Measurements from ENCODE around the gene HOXD11. TPM values are rescaled to one million over a fixed set of nuclear protein-coding genes. Genes with fewer than 3 reads are reported as not detected.

HOXD11 gene
- total RNA-seq, 1 donor from 2014 or later: not detected

GRCh38 chr2:176122052-176122682 lies 15.1 kb downstream of the HOXD11 start:
- TF ChIP-seq, protein P1, sequence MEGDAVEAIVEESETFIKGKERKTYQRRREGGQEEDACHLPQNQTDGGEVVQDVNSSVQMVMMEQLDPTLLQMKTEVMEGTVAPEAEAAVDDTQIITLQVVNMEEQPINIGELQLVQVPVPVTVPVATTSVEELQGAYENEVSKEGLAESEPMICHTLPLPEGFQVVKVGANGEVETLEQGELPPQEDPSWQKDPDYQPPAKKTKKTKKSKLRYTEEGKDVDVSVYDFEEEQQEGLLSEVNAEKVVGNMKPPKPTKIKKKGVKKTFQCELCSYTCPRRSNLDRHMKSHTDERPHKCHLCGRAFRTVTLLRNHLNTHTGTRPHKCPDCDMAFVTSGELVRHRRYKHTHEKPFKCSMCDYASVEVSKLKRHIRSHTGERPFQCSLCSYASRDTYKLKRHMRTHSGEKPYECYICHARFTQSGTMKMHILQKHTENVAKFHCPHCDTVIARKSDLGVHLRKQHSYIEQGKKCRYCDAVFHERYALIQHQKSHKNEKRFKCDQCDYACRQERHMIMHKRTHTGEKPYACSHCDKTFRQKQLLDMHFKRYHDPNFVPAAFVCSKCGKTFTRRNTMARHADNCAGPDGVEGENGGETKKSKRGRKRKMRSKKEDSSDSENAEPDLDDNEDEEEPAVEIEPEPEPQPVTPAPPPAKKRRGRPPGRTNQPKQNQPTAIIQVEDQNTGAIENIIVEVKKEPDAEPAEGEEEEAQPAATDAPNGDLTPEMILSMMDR (IDR thresholded peaks at IDR 0.05): no peak
- H3K27me3 Mint-ChIP-seq (ENCODE audit: low read depth): peaks cover 76% of the 10 kb centered on the region
- peaks cover 7% of the 10 kb centered on the region for H3K4me1 Mint-ChIP-seq (ENCODE audit: low read depth)
- H3K27ac Mint-ChIP-seq (ENCODE audit: unreplicated experiment): no peak overlapping the region
- DNase-seq (ENCODE audit: low spot score): no peak
- H3K9me3 Mint-ChIP-seq (ENCODE audit: low read depth): peaks cover 5% of the 10 kb centered on the region
- peaks cover 7% of the 10 kb centered on the region for H3K36me3 Mint-ChIP-seq (ENCODE audit: low read depth)
- H3K4me3 Mint-ChIP-seq (ENCODE audit: unreplicated experiment): peak overlapping the region; percentile 44

DNA sequence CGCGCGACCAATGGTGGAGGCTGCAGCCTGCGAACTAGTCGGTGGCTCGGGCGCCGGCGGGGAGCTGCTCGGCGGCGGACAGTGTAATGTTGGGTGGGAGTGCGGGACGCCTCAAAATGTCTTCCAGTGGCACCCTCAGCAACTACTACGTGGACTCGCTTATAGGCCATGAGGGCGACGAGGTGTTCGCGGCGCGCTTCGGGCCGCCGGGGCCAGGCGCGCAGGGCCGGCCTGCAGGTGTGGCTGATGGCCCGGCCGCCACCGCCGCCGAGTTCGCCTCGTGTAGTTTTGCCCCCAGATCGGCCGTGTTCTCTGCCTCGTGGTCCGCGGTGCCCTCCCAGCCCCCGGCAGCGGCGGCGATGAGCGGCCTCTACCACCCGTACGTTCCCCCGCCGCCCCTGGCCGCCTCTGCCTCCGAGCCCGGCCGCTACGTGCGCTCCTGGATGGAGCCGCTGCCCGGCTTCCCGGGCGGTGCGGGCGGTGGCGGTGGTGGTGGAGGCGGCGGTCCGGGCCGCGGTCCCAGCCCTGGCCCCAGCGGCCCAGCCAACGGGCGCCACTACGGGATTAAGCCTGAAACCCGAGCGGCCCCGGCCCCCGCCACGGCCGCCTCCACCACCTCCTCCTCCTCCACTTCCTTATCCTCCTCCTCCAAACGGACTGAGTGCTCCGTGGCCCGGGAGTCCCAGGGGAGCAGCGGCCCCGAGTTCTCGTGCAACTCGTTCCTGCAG lies 15.8 kb downstream of the HOXD11 start, which contains the start of gene HOXD9:
HOXD9 (plus strand) TSS at position 37 of the 728 bp plus-strand sequence; CDS start at position 87, 50 bp downstream.
- no peak within 1 kb of the TSS for H3K27ac Mint-ChIP-seq (ENCODE audit: unreplicated experiment)
- no peak for DNase-seq (ENCODE audit: low spot score)
- peak within 1 kb of the TSS; percentile 44 for H3K4me3 Mint-ChIP-seq (ENCODE audit: unreplicated experiment)
- H3K27me3 Mint-ChIP-seq (ENCODE audit: low read depth): peaks cover 77% of the 10 kb centered on the region
- peaks cover 7% of the 10 kb centered on the region for H3K4me1 Mint-ChIP-seq (ENCODE audit: low read depth)
- peaks cover 5% of the 10 kb centered on the region for H3K9me3 Mint-ChIP-seq (ENCODE audit: low read depth)
- TF ChIP-seq, protein P1 (IDR thresholded peaks at IDR 0.05): no peak
- peaks cover 7% of the 10 kb centered on the region for H3K36me3 Mint-ChIP-seq (ENCODE audit: low read depth)

- DNase-seq (ENCODE audit: low spot score): no peak
- Mint-ChIP-seq H3K27me3 (ENCODE audit: low read depth) (peaks cover 77% of the 10 kb centered on the region), H3K4me1 (ENCODE audit: low read depth) (peaks cover 15% of the 10 kb centered on the region), H3K9me3 (ENCODE audit: low read depth) (peaks cover 3% of the 10 kb centered on the region), H3K27ac (ENCODE audit: unreplicated experiment) (no peak overlapping the region), H3K4me3 (ENCODE audit: unreplicated experiment) (peak overlapping the region; percentile 16), H3K36me3 (ENCODE audit: low read depth) (peaks cover 7% of the 10 kb centered on the region)
- TF ChIP-seq, protein P1 (IDR thresholded peaks at IDR 0.05): no peak
Observed at GRCh38 chr2:176123411-176124109, 16.5 kb downstream of the HOXD11 start.

- TF ChIP-seq, protein P1 (IDR thresholded peaks at IDR 0.05): no peak
- H3K9me3 Mint-ChIP-seq (ENCODE audit: low read depth): no peaks in the 10 kb centered on the region
- H3K36me3 Mint-ChIP-seq (ENCODE audit: low read depth): peaks cover 5% of the 10 kb centered on the region
- peak overlapping the region; percentile 16 for H3K4me3 Mint-ChIP-seq (ENCODE audit: unreplicated experiment)
- DNase-seq (ENCODE audit: low spot score): no peak
- H3K27me3 Mint-ChIP-seq (ENCODE audit: low read depth): peaks cover 76% of the 10 kb centered on the region
- H3K4me1 Mint-ChIP-seq (ENCODE audit: low read depth): peaks cover 21% of the 10 kb centered on the region
- H3K27ac Mint-ChIP-seq (ENCODE audit: unreplicated experiment): no peak overlapping the region
Observed at GRCh38 chr2:176124110-176124946, 17.2 kb downstream of the HOXD11 start.
